Neural cell (in vitro differentiated cells): Measurements from ENCODE around the gene ATP6V0E2. TPM values are rescaled to one million over a fixed set of nuclear protein-coding genes. Genes with fewer than 3 reads are reported as not detected.

Source experiments
- H2AFZ ChIP-seq: fragments of 200-600, 300-800 bp; sonication (generic), shearing (Covaris generic); 2 replicates; pipeline ENCODE4 v1.6.0; 2014; ENCODE audit warnings: low read depth, mild to moderate bottlenecking, antibody characterized with exemption, low read length, moderate library complexity
- H3F3A ChIP-seq: fragments of 200-600 bp; shearing (Covaris generic); 2 replicates; pipeline ENCODE4 v1.6.1; 2016; ENCODE audit warnings: mild to moderate bottlenecking, moderate library complexity, mixed read lengths, antibody characterized with exemption, low read length; ENCODE audit not compliant: insufficient read depth, poor library complexity, severe bottlenecking
- H3K27ac ChIP-seq: fragments of 200-600, 300-800 bp; sonication (generic), shearing (Covaris generic); 2 replicates; pipeline ENCODE4 v1.5.1; 2014; ENCODE audit warnings: mild to moderate bottlenecking, low read length, moderate library complexity
- H3K27me3 ChIP-seq: fragments of 300-800, 200-600 bp; sonication (generic), shearing (Covaris generic); 2 replicates; pipeline ENCODE4 v1.6.0; 2014; ENCODE audit warnings: mild to moderate bottlenecking, low read depth, low read length, moderate library complexity; ENCODE audit not compliant: insufficient read depth
- H3K36me3 ChIP-seq: fragments of 300-800, 200-600 bp; sonication (generic), shearing (Covaris generic); 2 replicates; pipeline ENCODE4 v1.5.1; 2014; ENCODE audit warnings: mild to moderate bottlenecking, antibody characterized with exemption, low read length, moderate library complexity; ENCODE audit not compliant: insufficient read depth
- H3K4me2 ChIP-seq: fragments of 300-800, 200-600 bp; sonication (generic), shearing (Covaris generic); 2 replicates; pipeline ENCODE4 v1.6.0; 2014; ENCODE audit warnings: mild to moderate bottlenecking, low read length
- H3K4me3 ChIP-seq: fragments of 300-800, 200-600 bp; sonication (generic), shearing (Covaris generic); 2 replicates; pipeline ENCODE4 v1.5.1; 2014; ENCODE audit warnings: mild to moderate bottlenecking, low read length, moderate library complexity
- H3K79me2 ChIP-seq: fragments of 200-600 bp; shearing (Covaris generic); replicated peaks from 2 replicates; pipeline ENCODE4 v1.6.0; 2014; ENCODE audit warnings: mild to moderate bottlenecking, low read length, moderate library complexity; ENCODE audit not compliant: insufficient read depth
- H3K9ac ChIP-seq: fragments of 300-800, 200-600 bp; sonication (generic), shearing (Covaris generic); 2 replicates; pipeline ENCODE4 v1.6.1; 2016; ENCODE audit warnings: mild to moderate bottlenecking, low read length, mixed read lengths
- H3K9me2 ChIP-seq: fragments of 200-600 bp; shearing (Covaris generic); 2 replicates; pipeline ENCODE4 v1.6.1; 2016; ENCODE audit warnings: mild to moderate bottlenecking, low read length, mixed read lengths; ENCODE audit not compliant: insufficient read depth
- H3K9me3 ChIP-seq: fragments of 200-600, 300-800 bp; sonication (generic), shearing (Covaris generic); 2 replicates; pipeline ENCODE4 v1.6.1; 2016; ENCODE audit warnings: mild to moderate bottlenecking, mixed run types, low read length, moderate library complexity, mixed read lengths
- H4K20me1 ChIP-seq: fragments of 200-600 bp; shearing (Covaris generic); 2 replicates; pipeline ENCODE4 v1.6.1; 2016; ENCODE audit warnings: mild to moderate bottlenecking, mixed run types; ENCODE audit not compliant: insufficient read depth
- EP300 ChIP-seq: fragments of 450-650 bp; conservative IDR thresholded peaks from 2 replicates; pipeline ENCODE4 v1.6.1; 2014; ENCODE audit warnings: antibody characterized with exemption, mild to moderate bottlenecking, moderate library complexity; ENCODE audit not compliant: poor library complexity, severe bottlenecking
- EZH2 ChIP-seq: fragments of 200-600, 300-800 bp; shearing (Covaris generic), sonication (generic); IDR thresholded peaks from 2 replicates; pipeline ENCODE4 v1.6.1; 2014; ENCODE audit warnings: antibody characterized with exemption, low read length, borderline replicate concordance, mild to moderate bottlenecking; ENCODE audit not compliant: insufficient read depth, poor library complexity, severe bottlenecking
- MXI1 ChIP-seq: fragments of 450-650 bp; conservative IDR thresholded peaks from 2 replicates; pipeline ENCODE4 v1.6.1; 2014; ENCODE audit warnings: antibody characterized with exemption, mild to moderate bottlenecking; ENCODE audit not compliant: poor library complexity, severe bottlenecking
- POLR2AphosphoS5 ChIP-seq: IDR thresholded peaks from 2 replicates; pipeline ENCODE4 v1.6.1; 2012
- RAD21 ChIP-seq: fragments of 450-650 bp; conservative IDR thresholded peaks from 2 replicates; pipeline ENCODE4 v1.6.1; 2014; ENCODE audit warnings: antibody characterized with exemption, mild to moderate bottlenecking, moderate library complexity
- SMC3 ChIP-seq: fragments of 450-650 bp; conservative IDR thresholded peaks from 2 replicates; pipeline ENCODE4 v1.6.1; 2014; ENCODE audit warnings: antibody characterized with exemption, mild to moderate bottlenecking, moderate library complexity; ENCODE audit not compliant: poor library complexity
- TAF1 ChIP-seq: IDR thresholded peaks from 2 replicates; pipeline ENCODE4 v1.6.1; 2012; ENCODE audit warnings: low read depth
- polyA plus RNA-seq: library from polyadenylated mRNA; depleted of rRNA; stranded (reverse); fragments of >200 nt; gene quantifications from 2 replicates; pipeline ENCODE4 v1.2.3, GENCODE V29; 2014
- TF ChIP-seq, protein P1 (sequence below): fragments of 450-650 bp; IDR thresholded peaks from 2 replicates; pipeline ENCODE4 v1.5.1; 2014; ENCODE audit warnings: antibody characterized with exemption, mild to moderate bottlenecking, moderate library complexity; ENCODE audit not compliant: poor library complexity, severe bottlenecking
- TF ChIP-seq, protein P2 (sequence below): IDR thresholded peaks from 2 replicates; pipeline ENCODE4 v1.6.1; 2012; ENCODE audit warnings: borderline replicate concordance

The ATP6V0E2 gene
- polyA plus RNA-seq, 1 donor from 2014 or later = 550 TPM

DNA sequence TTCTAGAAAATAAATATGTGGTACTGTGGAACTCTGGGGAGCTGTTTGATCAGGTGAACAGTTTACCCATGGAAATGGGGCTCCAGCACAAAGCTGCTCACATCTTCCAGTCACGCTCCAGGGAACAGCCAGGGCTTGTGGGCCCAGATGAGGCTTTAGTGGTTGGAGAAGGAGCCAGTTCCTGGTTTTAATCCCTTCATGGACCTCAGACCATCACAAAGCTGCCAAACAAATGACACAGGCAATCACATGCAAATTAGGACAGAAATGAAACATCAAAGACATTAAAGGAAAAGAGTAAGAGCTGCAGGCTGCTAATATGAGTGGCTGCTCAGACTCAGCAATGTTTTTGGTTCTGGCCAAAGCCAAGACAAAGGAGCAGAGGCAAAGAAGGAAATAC lies 2.2 kb upstream of the ATP6V0E2 start:
- TF ChIP-seq MXI1 = no peak
- TF ChIP-seq, protein P1, sequence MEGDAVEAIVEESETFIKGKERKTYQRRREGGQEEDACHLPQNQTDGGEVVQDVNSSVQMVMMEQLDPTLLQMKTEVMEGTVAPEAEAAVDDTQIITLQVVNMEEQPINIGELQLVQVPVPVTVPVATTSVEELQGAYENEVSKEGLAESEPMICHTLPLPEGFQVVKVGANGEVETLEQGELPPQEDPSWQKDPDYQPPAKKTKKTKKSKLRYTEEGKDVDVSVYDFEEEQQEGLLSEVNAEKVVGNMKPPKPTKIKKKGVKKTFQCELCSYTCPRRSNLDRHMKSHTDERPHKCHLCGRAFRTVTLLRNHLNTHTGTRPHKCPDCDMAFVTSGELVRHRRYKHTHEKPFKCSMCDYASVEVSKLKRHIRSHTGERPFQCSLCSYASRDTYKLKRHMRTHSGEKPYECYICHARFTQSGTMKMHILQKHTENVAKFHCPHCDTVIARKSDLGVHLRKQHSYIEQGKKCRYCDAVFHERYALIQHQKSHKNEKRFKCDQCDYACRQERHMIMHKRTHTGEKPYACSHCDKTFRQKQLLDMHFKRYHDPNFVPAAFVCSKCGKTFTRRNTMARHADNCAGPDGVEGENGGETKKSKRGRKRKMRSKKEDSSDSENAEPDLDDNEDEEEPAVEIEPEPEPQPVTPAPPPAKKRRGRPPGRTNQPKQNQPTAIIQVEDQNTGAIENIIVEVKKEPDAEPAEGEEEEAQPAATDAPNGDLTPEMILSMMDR = no peak
- TF ChIP-seq, protein P2, sequence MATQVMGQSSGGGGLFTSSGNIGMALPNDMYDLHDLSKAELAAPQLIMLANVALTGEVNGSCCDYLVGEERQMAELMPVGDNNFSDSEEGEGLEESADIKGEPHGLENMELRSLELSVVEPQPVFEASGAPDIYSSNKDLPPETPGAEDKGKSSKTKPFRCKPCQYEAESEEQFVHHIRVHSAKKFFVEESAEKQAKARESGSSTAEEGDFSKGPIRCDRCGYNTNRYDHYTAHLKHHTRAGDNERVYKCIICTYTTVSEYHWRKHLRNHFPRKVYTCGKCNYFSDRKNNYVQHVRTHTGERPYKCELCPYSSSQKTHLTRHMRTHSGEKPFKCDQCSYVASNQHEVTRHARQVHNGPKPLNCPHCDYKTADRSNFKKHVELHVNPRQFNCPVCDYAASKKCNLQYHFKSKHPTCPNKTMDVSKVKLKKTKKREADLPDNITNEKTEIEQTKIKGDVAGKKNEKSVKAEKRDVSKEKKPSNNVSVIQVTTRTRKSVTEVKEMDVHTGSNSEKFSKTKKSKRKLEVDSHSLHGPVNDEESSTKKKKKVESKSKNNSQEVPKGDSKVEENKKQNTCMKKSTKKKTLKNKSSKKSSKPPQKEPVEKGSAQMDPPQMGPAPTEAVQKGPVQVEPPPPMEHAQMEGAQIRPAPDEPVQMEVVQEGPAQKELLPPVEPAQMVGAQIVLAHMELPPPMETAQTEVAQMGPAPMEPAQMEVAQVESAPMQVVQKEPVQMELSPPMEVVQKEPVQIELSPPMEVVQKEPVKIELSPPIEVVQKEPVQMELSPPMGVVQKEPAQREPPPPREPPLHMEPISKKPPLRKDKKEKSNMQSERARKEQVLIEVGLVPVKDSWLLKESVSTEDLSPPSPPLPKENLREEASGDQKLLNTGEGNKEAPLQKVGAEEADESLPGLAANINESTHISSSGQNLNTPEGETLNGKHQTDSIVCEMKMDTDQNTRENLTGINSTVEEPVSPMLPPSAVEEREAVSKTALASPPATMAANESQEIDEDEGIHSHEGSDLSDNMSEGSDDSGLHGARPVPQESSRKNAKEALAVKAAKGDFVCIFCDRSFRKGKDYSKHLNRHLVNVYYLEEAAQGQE = no peak
- no peak for TF ChIP-seq EZH2
- no peak for TF ChIP-seq RAD21
- no peak for TF ChIP-seq TAF1
- TF ChIP-seq SMC3 = no peak
- TF ChIP-seq EP300 = no peak
- TF ChIP-seq POLR2AphosphoS5 = no peak
- no peaks in the 10 kb centered on the region for H3K9me2 ChIP-seq
- H3K27ac ChIP-seq = no peak overlapping the region
- H4K20me1 ChIP-seq = no peaks in the 10 kb centered on the region
- H3F3A ChIP-seq = no peaks in the 10 kb centered on the region
- no peak overlapping the region for H3K4me2 ChIP-seq
- H3K9ac ChIP-seq = no peak overlapping the region
- H3K4me3 ChIP-seq = no peak overlapping the region
- no peaks in the 10 kb centered on the region for H3K36me3 ChIP-seq
- H3K79me2 ChIP-seq = peaks cover 20% of the 10 kb centered on the region
- no peaks in the 10 kb centered on the region for H3K27me3 ChIP-seq
- no peak overlapping the region for H2AFZ ChIP-seq
- no peaks in the 10 kb centered on the region for H3K9me3 ChIP-seq

DNA sequence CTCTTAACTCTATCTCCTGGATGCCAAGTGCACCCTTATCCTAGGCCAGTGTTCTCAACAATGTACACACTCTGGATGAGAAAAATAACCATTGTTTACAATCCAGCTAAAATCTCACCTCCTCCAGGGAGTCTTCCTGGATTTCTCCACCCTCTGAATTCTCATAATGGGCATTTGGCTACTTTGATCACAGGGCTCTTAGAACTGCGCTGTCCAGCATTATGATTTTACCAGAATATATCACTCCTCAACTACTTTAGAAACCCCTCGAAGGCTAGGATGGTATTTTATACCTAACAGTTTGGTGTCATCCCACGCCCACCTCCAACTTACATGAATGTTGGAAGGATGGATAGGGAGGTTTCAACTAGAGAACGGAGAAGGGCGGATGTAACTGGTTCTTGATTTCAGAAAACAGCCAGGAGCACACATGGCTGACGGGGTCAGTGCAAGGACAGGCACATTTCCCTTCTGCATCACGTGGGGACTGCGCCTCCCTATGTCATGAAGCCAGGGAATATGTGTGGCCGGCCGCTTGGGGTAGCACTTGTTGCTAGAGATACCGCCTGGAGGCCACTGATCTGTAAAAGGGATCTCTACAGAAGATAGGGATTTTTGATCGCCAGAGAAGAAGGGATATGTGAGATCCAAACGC lies 1.2 kb upstream of the ATP6V0E2 start:
- TF ChIP-seq, protein P1 = peak; percentile 42
- TF ChIP-seq SMC3 (no peak), RAD21 (no peak)
- TF ChIP-seq, protein P2 = no peak
- peak overlapping the region; percentile 86 for H3K27ac ChIP-seq
- no peaks in the 10 kb centered on the region for H3K9me3 ChIP-seq
- H3K36me3 ChIP-seq = no peaks in the 10 kb centered on the region
- no peaks in the 10 kb centered on the region for H3K9me2 ChIP-seq
- H3K27me3 ChIP-seq = no peaks in the 10 kb centered on the region
- H3K4me2 ChIP-seq = peak overlapping the region; percentile 65
- no peaks in the 10 kb centered on the region for H4K20me1 ChIP-seq
- H3F3A ChIP-seq = no peaks in the 10 kb centered on the region
- no peak overlapping the region for H2AFZ ChIP-seq
- H3K9ac ChIP-seq = peak overlapping the region; percentile 91
- peak overlapping the region; percentile 93 for H3K4me3 ChIP-seq
- peaks cover 20% of the 10 kb centered on the region for H3K79me2 ChIP-seq
